ENCODE measurements around the gene KIFC3.

Gene KIFC3

GRCh38 chr16:57791893-57792461, 10.3 kb downstream of the KIFC3 start:
- 88% methylated on average over 8 of the region's 8 CpGs for WGBS
- H3K4me3 ChIP-seq (ENCODE audit: low read length): no peak overlapping the region
- peaks cover 11% of the 10 kb centered on the region; the same call in 1 of the 2 replicates for H3K36me3 ChIP-seq (ENCODE audit: insufficient read depth, low read length)
- no peaks in the 10 kb centered on the region for H3K27me3 ChIP-seq (ENCODE audit: insufficient read depth, low read length)
- H3K27ac ChIP-seq (ENCODE audit: low read depth, low read length): no peak overlapping the region
- H3K4me1 ChIP-seq (ENCODE audit: insufficient read depth, low read length): peaks cover under 1% of the 10 kb centered on the region; the same call in 1 of the 2 replicates
- H3K9ac ChIP-seq (ENCODE audit: low read depth, low read length): no peak overlapping the region
- no peaks in the 10 kb centered on the region for H3K9me3 ChIP-seq (ENCODE audit: insufficient read depth, low read depth, low read length)

- WGBS: 92% methylated on average over 13 of the region's 13 CpGs
- Histone ChIP-seq H3K36me3 (ENCODE audit: insufficient read depth, low read length) (peaks cover 11% of the 10 kb centered on the region; the same call in 1 of the 2 replicates), H3K4me1 (ENCODE audit: insufficient read depth, low read length) (no peaks in the 10 kb centered on the region; the same call in 1 of the 2 replicates), H3K9ac (ENCODE audit: low read depth, low read length) (no peak overlapping the region), H3K4me3 (ENCODE audit: low read length) (no peak overlapping the region), H3K9me3 (ENCODE audit: insufficient read depth, low read depth, low read length) (no peaks in the 10 kb centered on the region), H3K27me3 (ENCODE audit: insufficient read depth, low read length) (no peaks in the 10 kb centered on the region), H3K27ac (ENCODE audit: low read depth, low read length) (no peak overlapping the region)
Observed at GRCh38 chr16:57791195-57791892, 10.9 kb downstream of the KIFC3 start.

GRCh38 chr16:57788951-57789350, 13.3 kb downstream of the KIFC3 start:
- WGBS: 91% methylated on average over 12 of the region's 12 CpGs
- no peak overlapping the region for H3K27ac ChIP-seq (ENCODE audit: low read depth, low read length)
- H3K36me3 ChIP-seq (ENCODE audit: insufficient read depth, low read length): peaks cover 11% of the 10 kb centered on the region; the same call in 1 of the 2 replicates
- no peak overlapping the region for H3K4me3 ChIP-seq (ENCODE audit: low read length)
- H3K4me1 ChIP-seq (ENCODE audit: insufficient read depth, low read length): no peaks in the 10 kb centered on the region
- H3K27me3 ChIP-seq (ENCODE audit: insufficient read depth, low read length): no peaks in the 10 kb centered on the region
- no peak overlapping the region for H3K9ac ChIP-seq (ENCODE audit: low read depth, low read length)
- H3K9me3 ChIP-seq (ENCODE audit: insufficient read depth, low read depth, low read length): no peaks in the 10 kb centered on the region

DNA sequence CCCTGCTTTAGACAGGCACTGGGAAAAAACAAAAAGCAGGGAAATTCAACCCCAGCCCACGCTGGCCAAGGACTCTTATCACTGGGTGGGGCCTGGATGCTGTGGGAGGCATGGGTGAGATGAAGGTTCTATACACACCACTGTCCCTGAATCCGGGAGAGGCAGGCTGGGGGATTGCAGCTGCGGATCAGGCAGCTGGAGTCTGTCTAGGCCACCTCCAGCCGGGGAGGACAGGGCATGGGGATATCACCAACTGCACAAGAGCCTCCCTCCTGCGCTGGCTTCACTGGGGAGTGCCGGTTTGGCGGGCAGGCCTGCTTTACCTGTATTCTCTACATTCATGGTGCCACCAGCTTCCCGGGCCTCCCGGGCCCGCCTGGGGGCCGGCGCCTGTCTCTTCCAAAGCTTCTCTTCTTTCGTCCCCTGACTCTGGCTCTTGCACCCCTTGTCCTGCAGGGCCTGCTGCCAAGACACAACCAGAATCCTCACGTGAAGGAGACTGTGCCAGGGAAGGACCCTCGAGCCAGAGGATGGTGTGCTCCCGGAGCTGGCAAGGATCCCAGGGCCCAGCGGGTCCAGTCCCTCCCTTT, 13.9 kb downstream of the KIFC3 start:
- Histone ChIP-seq H3K9ac (ENCODE audit: low read depth, low read length) (no peak overlapping the region; the same call in 1 of the 2 replicates), H3K4me3 (ENCODE audit: low read length) (no peak overlapping the region), H3K4me1 (ENCODE audit: insufficient read depth, low read length) (no peaks in the 10 kb centered on the region), H3K27me3 (ENCODE audit: insufficient read depth, low read length) (no peaks in the 10 kb centered on the region), H3K9me3 (ENCODE audit: insufficient read depth, low read depth, low read length) (no peaks in the 10 kb centered on the region), H3K36me3 (ENCODE audit: insufficient read depth, low read length) (peaks cover 9% of the 10 kb centered on the region; the same call in 1 of the 2 replicates), H3K27ac (ENCODE audit: low read depth, low read length) (no peak overlapping the region)
- WGBS: 92% methylated on average over 17 of the region's 17 CpGs

DNA sequence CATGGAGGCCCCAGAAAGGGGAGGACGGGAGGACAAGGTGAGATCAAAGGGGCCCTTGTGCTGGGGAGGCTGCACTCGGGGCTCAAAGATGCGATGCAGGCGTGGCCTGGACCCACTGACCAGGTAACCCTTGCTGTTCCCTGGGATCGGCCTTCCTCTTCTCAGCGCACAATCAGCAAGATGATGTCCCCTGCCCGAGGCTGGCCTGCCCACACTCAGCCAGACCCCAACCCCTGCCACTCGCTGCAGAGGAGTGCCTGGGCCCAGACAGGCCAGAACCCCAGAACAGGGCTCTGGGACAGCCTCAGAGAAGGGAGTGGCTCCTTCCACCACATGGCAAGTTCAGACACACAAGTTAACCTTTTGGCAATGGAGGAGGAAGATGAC, 14.8 kb downstream of the KIFC3 start:
- Histone ChIP-seq H3K4me1 (ENCODE audit: insufficient read depth, low read length) (no peaks in the 10 kb centered on the region), H3K9ac (ENCODE audit: low read depth, low read length) (no peak overlapping the region), H3K36me3 (ENCODE audit: insufficient read depth, low read length) (peaks cover 9% of the 10 kb centered on the region; the same call in 1 of the 2 replicates), H3K4me3 (ENCODE audit: low read length) (no peak overlapping the region), H3K9me3 (ENCODE audit: insufficient read depth, low read depth, low read length) (no peaks in the 10 kb centered on the region), H3K27ac (ENCODE audit: low read depth, low read length) (no peak overlapping the region), H3K27me3 (ENCODE audit: insufficient read depth, low read length) (no peaks in the 10 kb centered on the region)
- 81% methylated on average over 8 of the region's 8 CpGs for WGBS

DNA sequence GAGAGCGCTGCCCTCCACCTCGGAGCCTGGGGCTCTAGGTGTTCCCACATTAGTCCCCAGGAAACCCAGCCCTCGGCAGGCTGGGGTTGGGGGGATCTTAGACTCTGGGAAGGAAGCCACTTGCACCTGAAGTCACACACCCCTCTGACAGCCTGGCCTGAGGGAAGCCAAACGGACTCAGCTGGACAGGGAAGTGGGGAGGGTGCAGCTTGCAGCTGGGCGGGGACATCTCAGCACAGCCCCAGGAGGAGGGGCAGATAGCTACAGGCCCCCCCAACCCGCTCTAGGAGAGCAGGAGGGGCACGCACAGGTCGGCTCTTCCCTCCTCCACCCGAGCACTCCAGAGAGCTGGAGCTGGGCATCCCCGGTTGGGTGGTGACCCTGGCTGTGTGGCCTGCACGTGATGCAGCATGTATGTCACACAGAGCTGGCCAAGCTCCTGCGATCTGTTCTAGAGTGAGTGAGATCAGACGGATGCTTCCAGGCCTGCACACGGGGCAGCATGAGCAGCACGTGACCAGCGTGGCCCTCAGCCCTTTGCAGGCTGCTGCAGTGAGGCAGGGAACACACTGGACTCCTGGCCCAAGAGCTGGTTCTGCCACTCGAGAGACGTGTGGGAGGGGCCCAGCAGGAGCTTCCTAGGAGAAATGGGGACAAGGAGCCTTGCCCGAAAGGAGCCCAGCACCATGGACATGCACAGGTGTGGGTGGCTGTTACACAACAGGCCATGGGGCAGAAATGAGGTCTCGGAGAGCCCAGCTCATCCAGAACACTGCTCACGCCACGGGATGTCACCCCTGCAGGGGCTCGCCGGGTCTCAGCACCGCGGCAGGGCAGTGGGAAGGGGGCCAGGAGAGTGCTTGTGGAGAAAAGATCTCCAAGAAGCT, 15.4 kb downstream of the KIFC3 start:
- Histone ChIP-seq H3K9me3 (ENCODE audit: insufficient read depth, low read depth, low read length) (no peaks in the 10 kb centered on the region), H3K27ac (ENCODE audit: low read depth, low read length) (no peak overlapping the region), H3K27me3 (ENCODE audit: insufficient read depth, low read length) (no peaks in the 10 kb centered on the region), H3K36me3 (ENCODE audit: insufficient read depth, low read length) (peaks cover 6% of the 10 kb centered on the region; the same call in 1 of the 2 replicates), H3K9ac (ENCODE audit: low read depth, low read length) (no peak overlapping the region), H3K4me3 (ENCODE audit: low read length) (no peak overlapping the region), H3K4me1 (ENCODE audit: insufficient read depth, low read length) (no peaks in the 10 kb centered on the region)
- 86% methylated on average over 26 of the region's 26 CpGs for WGBS

DNA sequence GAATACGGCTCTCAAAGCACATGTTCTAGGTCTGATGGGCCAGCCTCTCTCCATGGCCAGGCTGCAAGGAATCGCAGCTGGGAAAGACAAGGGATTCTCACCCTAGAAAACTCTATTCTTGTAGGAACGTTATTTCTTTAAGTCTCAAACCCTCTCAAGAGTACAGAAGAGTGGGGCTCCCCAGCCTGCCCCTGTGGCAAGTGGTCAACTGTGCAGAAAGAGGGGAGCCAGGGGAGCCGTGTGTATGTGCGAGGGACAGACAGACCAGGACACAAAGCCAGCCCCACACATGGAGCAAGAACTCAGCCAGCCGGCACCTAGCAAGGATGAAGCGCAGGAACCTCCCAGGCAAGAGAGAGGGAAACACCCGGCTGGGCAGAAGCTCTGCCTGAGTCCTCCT, 16.4 kb downstream of the KIFC3 start:
- H3K27ac ChIP-seq (ENCODE audit: low read depth, low read length): no peak overlapping the region
- H3K9ac ChIP-seq (ENCODE audit: low read depth, low read length): no peak overlapping the region
- 94% methylated on average over 8 of the region's 8 CpGs for WGBS
- H3K9me3 ChIP-seq (ENCODE audit: insufficient read depth, low read depth, low read length): no peaks in the 10 kb centered on the region
- H3K4me3 ChIP-seq (ENCODE audit: low read length): no peak overlapping the region
- no peaks in the 10 kb centered on the region for H3K27me3 ChIP-seq (ENCODE audit: insufficient read depth, low read length)
- H3K4me1 ChIP-seq (ENCODE audit: insufficient read depth, low read length): no peaks in the 10 kb centered on the region
- H3K36me3 ChIP-seq (ENCODE audit: insufficient read depth, low read length): peaks cover 6% of the 10 kb centered on the region; the same call in 1 of the 2 replicates

GRCh38 chr16:57785385-57785784, 16.9 kb downstream of the KIFC3 start:
- H3K4me3 ChIP-seq (ENCODE audit: low read length): no peak overlapping the region
- H3K27me3 ChIP-seq (ENCODE audit: insufficient read depth, low read length): no peaks in the 10 kb centered on the region
- H3K27ac ChIP-seq (ENCODE audit: low read depth, low read length): no peak overlapping the region
- H3K9ac ChIP-seq (ENCODE audit: low read depth, low read length): no peak overlapping the region
- peaks cover 4% of the 10 kb centered on the region; the same call in 1 of the 2 replicates for H3K36me3 ChIP-seq (ENCODE audit: insufficient read depth, low read length)
- H3K9me3 ChIP-seq (ENCODE audit: insufficient read depth, low read depth, low read length): no peaks in the 10 kb centered on the region
- 92% methylated on average over 10 of the region's 10 CpGs for WGBS
- H3K4me1 ChIP-seq (ENCODE audit: insufficient read depth, low read length): no peaks in the 10 kb centered on the region

- H3K27me3 ChIP-seq (ENCODE audit: insufficient read depth, low read length): no peaks in the 10 kb centered on the region
- 94% methylated on average over 7 of the region's 7 CpGs for WGBS
- no peaks in the 10 kb centered on the region; the same call in 1 of the 2 replicates for H3K36me3 ChIP-seq (ENCODE audit: insufficient read depth, low read length)
Observed at GRCh38 chr16:57784334-57784733, 18.0 kb downstream of the KIFC3 start.

GRCh38 chr16:57783883-57784282, 18.4 kb downstream of the KIFC3 start:
- H3K27ac ChIP-seq (ENCODE audit: low read depth, low read length): no peak overlapping the region
- no peaks in the 10 kb centered on the region for H3K36me3 ChIP-seq (ENCODE audit: insufficient read depth, low read length)
- H3K4me3 ChIP-seq (ENCODE audit: low read length): no peak overlapping the region
- H3K9me3 ChIP-seq (ENCODE audit: insufficient read depth, low read depth, low read length): no peaks in the 10 kb centered on the region
- 93% methylated on average over 8 of the region's 8 CpGs for WGBS
- no peaks in the 10 kb centered on the region for H3K4me1 ChIP-seq (ENCODE audit: insufficient read depth, low read length)
- no peak overlapping the region for H3K9ac ChIP-seq (ENCODE audit: low read depth, low read length)
- no peaks in the 10 kb centered on the region for H3K27me3 ChIP-seq (ENCODE audit: insufficient read depth, low read length)

More at GRCh38 chr16:57784334-57784733, 18.0 kb downstream of the KIFC3 start:
- no peak overlapping the region for H3K9ac ChIP-seq (ENCODE audit: low read depth, low read length)
- no peaks in the 10 kb centered on the region for H3K4me1 ChIP-seq (ENCODE audit: insufficient read depth, low read length)
- H3K9me3 ChIP-seq (ENCODE audit: insufficient read depth, low read depth, low read length): no peaks in the 10 kb centered on the region
- no peak overlapping the region for H3K27ac ChIP-seq (ENCODE audit: low read depth, low read length)
- no peak overlapping the region for H3K4me3 ChIP-seq (ENCODE audit: low read length)

Measured in HUES64 (cell line).